SU-DHL-6 (cell line): Measurements from ENCODE around the gene OR52J3.

Source experiments
- H2AFZ ChIP-seq: fragments of 200-600 bp; sonication (generic); 2 replicates; pipeline ENCODE4 v1.6.1; 2014; ENCODE audit warnings: low read depth, mild to moderate bottlenecking, moderate library complexity, mixed read lengths, antibody characterized with exemption, low read length; ENCODE audit not compliant: severe bottlenecking
- H3F3A ChIP-seq: fragments of 200-600 bp; shearing (Covaris generic); 2 replicates; pipeline ENCODE4 v1.6.0; 2016; ENCODE audit warnings: antibody characterized with exemption, mild to moderate bottlenecking; ENCODE audit not compliant: insufficient read depth
- H3K27ac ChIP-seq: fragments of 200-600 bp; sonication (generic); 2 replicates; pipeline ENCODE4 v1.5.1; 2016; ENCODE audit warnings: low read depth, mild to moderate bottlenecking, low read length, moderate library complexity, mixed read lengths
- H3K27me3 ChIP-seq: fragments of 200-600 bp; sonication (generic), shearing (Covaris generic); 2 replicates; pipeline ENCODE4 v1.6.0; 2014; ENCODE audit warnings: mild to moderate bottlenecking, low read length
- H3K36me3 ChIP-seq: fragments of 200-600 bp; sonication (generic); 2 replicates; pipeline ENCODE4 v1.6.1; 2014; ENCODE audit warnings: mild to moderate bottlenecking, low read length, mixed read lengths
- H3K4me2 ChIP-seq: fragments of 300-600, 200-600 bp; shearing (Covaris generic), sonication (generic); 2 replicates; pipeline ENCODE4 v1.6.0; 2014; ENCODE audit warnings: low read length, low read depth, mild to moderate bottlenecking; ENCODE audit not compliant: poor library complexity, severe bottlenecking
- H3K4me3 ChIP-seq: fragments of 200-600 bp; sonication (generic); 2 replicates; pipeline ENCODE4 v1.5.1; 2014; ENCODE audit warnings: antibody characterized with exemption, low read length, mild to moderate bottlenecking, mixed read lengths; ENCODE audit not compliant: insufficient read depth, poor library complexity, severe bottlenecking
- H3K79me2 ChIP-seq: fragments of 200-600 bp; sonication (generic); 2 replicates; pipeline ENCODE4 v1.6.1; 2014; ENCODE audit warnings: mild to moderate bottlenecking, low read length, moderate library complexity; ENCODE audit not compliant: insufficient read depth
- H3K9ac ChIP-seq: fragments of 200-600 bp; sonication (generic); 2 replicates; pipeline ENCODE4 v1.7.0; 2014; ENCODE audit warnings: mild to moderate bottlenecking, low read length
- H3K9me2 ChIP-seq: fragments of 200-600 bp; sonication (generic); replicated peaks from 2 replicates; pipeline ENCODE4 v1.6.1; 2014; ENCODE audit warnings: low read length; ENCODE audit not compliant: insufficient read depth
- H3K9me3 ChIP-seq: fragments of 200-600 bp; sonication (generic); 2 replicates; pipeline ENCODE4 v1.6.1; 2014; ENCODE audit warnings: low read length, mixed read lengths; ENCODE audit not compliant: insufficient read depth
- H4K20me1 ChIP-seq: fragments of 200-600 bp; sonication (generic); 2 replicates; pipeline ENCODE4 v1.6.1; 2014; ENCODE audit warnings: low read depth, mild to moderate bottlenecking, antibody characterized with exemption, low read length, moderate library complexity, mixed read lengths
- EZH2phosphoT487 ChIP-seq: fragments of 200-600 bp; sonication (generic), shearing (Covaris generic); conservative IDR thresholded peaks from 2 replicates; pipeline ENCODE4 v1.6.1; 2018; ENCODE audit warnings: mild to moderate bottlenecking, antibody characterized with exemption, low read length, moderate library complexity, mixed read lengths
- TF ChIP-seq, protein P1 (sequence below): fragments of 200-600 bp; sonication (generic); IDR thresholded peaks from one replicate; pipeline ENCODE4 v1.5.1; 2017; ENCODE audit warnings: antibody characterized with exemption, mild to moderate bottlenecking, low read length, moderate library complexity; ENCODE audit not compliant: insufficient read depth, poor library complexity, severe bottlenecking

The OR52J3 gene

DNA sequence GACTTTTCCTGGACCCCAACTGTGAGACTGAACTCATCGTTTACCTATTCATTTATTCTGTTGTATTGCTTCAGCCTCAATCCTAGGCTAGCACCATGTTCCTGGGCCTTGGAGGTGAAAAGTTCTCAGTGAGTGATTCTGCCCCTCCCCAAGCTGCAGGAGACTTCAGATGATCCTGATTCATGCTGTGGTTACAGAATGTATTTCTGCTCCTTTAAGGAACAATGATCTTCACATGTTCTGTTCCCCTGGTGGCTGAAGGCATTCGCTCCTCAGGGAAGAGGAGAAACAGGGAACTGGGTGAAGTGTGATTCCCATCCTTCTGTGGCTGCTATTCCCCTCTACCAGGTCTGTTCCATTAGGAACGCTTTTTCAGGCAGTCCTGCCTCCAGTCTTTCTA lies 25.5 kb downstream of the OR52J3 start:
- Histone ChIP-seq H4K20me1 (no peaks in the 10 kb centered on the region), H3K4me3 (no peak overlapping the region), H3K27me3 (no peaks in the 10 kb centered on the region; the same call in 1 of the 2 replicates), H3K27ac (no peak overlapping the region), H3F3A (no peaks in the 10 kb centered on the region), H2AFZ (no peak overlapping the region), H3K4me2 (no peak overlapping the region), H3K9me2 (no peaks in the 10 kb centered on the region), H3K36me3 (no peaks in the 10 kb centered on the region), H3K79me2 (no peaks in the 10 kb centered on the region), H3K9me3 (no peaks in the 10 kb centered on the region), H3K9ac (no peak overlapping the region)
- no peak for TF ChIP-seq EZH2phosphoT487
- TF ChIP-seq, protein P1, sequence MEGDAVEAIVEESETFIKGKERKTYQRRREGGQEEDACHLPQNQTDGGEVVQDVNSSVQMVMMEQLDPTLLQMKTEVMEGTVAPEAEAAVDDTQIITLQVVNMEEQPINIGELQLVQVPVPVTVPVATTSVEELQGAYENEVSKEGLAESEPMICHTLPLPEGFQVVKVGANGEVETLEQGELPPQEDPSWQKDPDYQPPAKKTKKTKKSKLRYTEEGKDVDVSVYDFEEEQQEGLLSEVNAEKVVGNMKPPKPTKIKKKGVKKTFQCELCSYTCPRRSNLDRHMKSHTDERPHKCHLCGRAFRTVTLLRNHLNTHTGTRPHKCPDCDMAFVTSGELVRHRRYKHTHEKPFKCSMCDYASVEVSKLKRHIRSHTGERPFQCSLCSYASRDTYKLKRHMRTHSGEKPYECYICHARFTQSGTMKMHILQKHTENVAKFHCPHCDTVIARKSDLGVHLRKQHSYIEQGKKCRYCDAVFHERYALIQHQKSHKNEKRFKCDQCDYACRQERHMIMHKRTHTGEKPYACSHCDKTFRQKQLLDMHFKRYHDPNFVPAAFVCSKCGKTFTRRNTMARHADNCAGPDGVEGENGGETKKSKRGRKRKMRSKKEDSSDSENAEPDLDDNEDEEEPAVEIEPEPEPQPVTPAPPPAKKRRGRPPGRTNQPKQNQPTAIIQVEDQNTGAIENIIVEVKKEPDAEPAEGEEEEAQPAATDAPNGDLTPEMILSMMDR: no peak

- Histone ChIP-seq H3K27ac (no peak overlapping the region), H3K9me2 (no peaks in the 10 kb centered on the region), H3F3A (no peaks in the 10 kb centered on the region), H3K9me3 (no peaks in the 10 kb centered on the region), H3K36me3 (no peaks in the 10 kb centered on the region), H3K4me3 (no peak overlapping the region), H3K9ac (no peak overlapping the region), H3K79me2 (no peaks in the 10 kb centered on the region), H3K27me3 (no peaks in the 10 kb centered on the region; the same call in 1 of the 2 replicates), H4K20me1 (0 out of 2 replicates have a peak, but pooled peaks cover 8% of the 10 kb centered on the region), H3K4me2 (no peak overlapping the region), H2AFZ (no peak overlapping the region)
- TF ChIP-seq, protein P1: no peak
- no peak for TF ChIP-seq EZH2phosphoT487
These were observed 35.1 kb downstream of the OR52J3 start for GRCh38 chr11:5081405-5081804.

DNA sequence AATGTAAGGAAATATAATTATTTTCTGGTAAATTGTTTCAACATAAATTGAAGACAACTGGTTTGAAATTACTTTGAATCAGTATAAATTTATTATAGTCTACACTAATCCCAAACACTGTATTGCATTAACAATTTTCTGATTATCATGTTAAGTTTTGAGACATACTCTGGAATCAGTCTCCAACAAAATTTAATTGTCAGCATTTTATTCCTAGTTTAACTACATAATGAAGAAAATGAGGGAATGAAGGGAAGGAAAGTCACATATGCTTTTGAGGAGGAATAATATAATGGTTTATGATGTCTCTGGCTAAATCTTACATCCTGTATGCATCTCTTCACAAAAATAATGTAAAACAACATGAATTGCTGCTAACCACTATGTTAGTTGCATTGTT lies 37.3 kb downstream of the OR52J3 start:
- Histone ChIP-seq H3K4me3 (no peak overlapping the region), H3K27me3 (no peaks in the 10 kb centered on the region), H3K36me3 (no peaks in the 10 kb centered on the region), H4K20me1 (0 out of 2 replicates have a peak, but pooled peaks cover 7% of the 10 kb centered on the region), H3K9me2 (no peaks in the 10 kb centered on the region), H3K27ac (no peak overlapping the region), H3K9ac (no peak overlapping the region), H2AFZ (no peak overlapping the region), H3F3A (no peaks in the 10 kb centered on the region), H3K79me2 (no peaks in the 10 kb centered on the region), H3K9me3 (no peaks in the 10 kb centered on the region), H3K4me2 (no peak overlapping the region)
- no peak for TF ChIP-seq EZH2phosphoT487
- TF ChIP-seq, protein P1: no peak

DNA sequence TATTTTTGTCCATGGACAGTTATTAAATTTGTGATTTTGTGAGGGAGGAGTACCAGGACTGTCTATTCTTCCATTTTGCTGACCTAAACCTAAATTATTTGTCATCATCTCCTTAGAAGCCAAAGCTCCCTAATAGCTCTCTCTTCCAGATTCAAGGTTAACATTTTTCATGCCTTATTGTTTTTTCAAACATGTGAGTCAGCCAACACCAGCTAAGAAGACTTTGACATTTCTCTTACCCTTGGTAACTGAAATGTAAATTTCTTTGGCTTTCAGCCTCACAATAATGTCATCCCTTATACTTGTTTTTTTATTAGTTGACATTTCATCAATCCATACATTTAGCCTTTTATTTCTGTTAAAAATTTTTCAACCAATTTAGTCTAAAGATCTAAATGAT lies 42.2 kb downstream of the OR52J3 start:
- H3K9ac ChIP-seq: no peak overlapping the region
- H3K9me3 ChIP-seq: no peaks in the 10 kb centered on the region
- H4K20me1 ChIP-seq: no peaks in the 10 kb centered on the region
- no peaks in the 10 kb centered on the region for H3K27me3 ChIP-seq
- no peak overlapping the region for H3K4me2 ChIP-seq
- no peaks in the 10 kb centered on the region for H3K79me2 ChIP-seq
- H3F3A ChIP-seq: no peaks in the 10 kb centered on the region
- H3K36me3 ChIP-seq: no peaks in the 10 kb centered on the region
- H3K9me2 ChIP-seq: no peaks in the 10 kb centered on the region
- no peak for TF ChIP-seq EZH2phosphoT487
- TF ChIP-seq, protein P1: no peak
- H3K4me3 ChIP-seq: no peak overlapping the region
- H2AFZ ChIP-seq: no peak overlapping the region
- no peak overlapping the region for H3K27ac ChIP-seq
